ENCODE measurements around the gene SRGAP1.
A peak's percentile ranks its signal among the peaks of the same experiment; 100 is the strongest.

The SRGAP1 gene

GRCh38 chr12:64054079-64054520 is 209.6 kb downstream of the SRGAP1 start (continued):
- TF ChIP-seq PRDM6 (tag by site-specific recombination; IDR thresholded peaks at IDR 0.05) (peak; percentile 95), ZNF302 (tag by site-specific recombination; IDR thresholded peaks at IDR 0.05; ENCODE audit: low read depth) (no peak), ZBTB8A (tag by site-specific recombination; IDR thresholded peaks at IDR 0.05) (peak; percentile 23; the same call in 1 of the 2 replicates), KLF8 (tag by site-specific recombination; IDR thresholded peaks at IDR 0.05) (peak; percentile 52; the same call in 1 of the 2 replicates), ZSCAN30 (tag by site-specific recombination; IDR thresholded peaks at IDR 0.05) (0 out of 2 replicates have a peak, but pooled peaks have one; percentile 34), MEIS1 (CRISPR knock-in tag; IDR thresholded peaks at IDR 0.05; ENCODE audit: borderline replicate concordance) (no peak), TSHZ1 (tag by site-specific recombination; IDR thresholded peaks at IDR 0.05; ENCODE audit: borderline replicate concordance) (no peak; the same call in 1 of the 2 replicates), ZNF514 (tag by site-specific recombination; IDR thresholded peaks at IDR 0.05) (no peak), ZNF610 (tag by site-specific recombination; IDR thresholded peaks at IDR 0.05; ENCODE audit: borderline replicate concordance) (no peak), ZNF362 (tag by site-specific recombination; IDR thresholded peaks at IDR 0.05) (no peak), FEZF1 (tag by site-specific recombination; IDR thresholded peaks at IDR 0.05) (peak; percentile 34; the same call in 1 of the 2 replicates), ZBTB17 (tag by site-specific recombination; IDR thresholded peaks at IDR 0.05) (peak; percentile 73), ZNF776 (tag by site-specific recombination; IDR thresholded peaks at IDR 0.05; ENCODE audit: borderline replicate concordance) (no peak), IKZF3 (tag by site-specific recombination; IDR thresholded peaks at IDR 0.05) (peak; percentile 48; the same call in 1 of the 2 replicates), SP2 (tag by site-specific recombination; IDR thresholded peaks at IDR 0.05) (no peak), OSR2 (tag by site-specific recombination; IDR thresholded peaks at IDR 0.05) (peak; percentile 47; the same call in 1 of the 2 replicates), YY2 (tag by site-specific recombination; IDR thresholded peaks at IDR 0.05) (no peak), ZNF664 (tag by site-specific recombination; IDR thresholded peaks at IDR 0.05) (no peak), ZBTB7A (tag by site-specific recombination; IDR thresholded peaks at IDR 0.05; ENCODE audit: low read depth) (no peak), ZNF830 (tag by site-specific recombination; IDR thresholded peaks at IDR 0.05; ENCODE audit: low read depth) (no peak)
- TF ChIP-seq, protein P1, sequence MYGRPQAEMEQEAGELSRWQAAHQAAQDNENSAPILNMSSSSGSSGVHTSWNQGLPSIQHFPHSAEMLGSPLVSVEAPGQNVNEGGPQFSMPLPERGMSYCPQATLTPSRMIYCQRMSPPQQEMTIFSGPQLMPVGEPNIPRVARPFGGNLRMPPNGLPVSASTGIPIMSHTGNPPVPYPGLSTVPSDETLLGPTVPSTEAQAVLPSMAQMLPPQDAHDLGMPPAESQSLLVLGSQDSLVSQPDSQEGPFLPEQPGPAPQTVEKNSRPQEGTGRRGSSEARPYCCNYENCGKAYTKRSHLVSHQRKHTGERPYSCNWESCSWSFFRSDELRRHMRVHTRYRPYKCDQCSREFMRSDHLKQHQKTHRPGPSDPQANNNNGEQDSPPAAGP (tag by site-specific recombination; IDR thresholded peaks at IDR 0.05) = no peak
- TF ChIP-seq, protein P2, sequence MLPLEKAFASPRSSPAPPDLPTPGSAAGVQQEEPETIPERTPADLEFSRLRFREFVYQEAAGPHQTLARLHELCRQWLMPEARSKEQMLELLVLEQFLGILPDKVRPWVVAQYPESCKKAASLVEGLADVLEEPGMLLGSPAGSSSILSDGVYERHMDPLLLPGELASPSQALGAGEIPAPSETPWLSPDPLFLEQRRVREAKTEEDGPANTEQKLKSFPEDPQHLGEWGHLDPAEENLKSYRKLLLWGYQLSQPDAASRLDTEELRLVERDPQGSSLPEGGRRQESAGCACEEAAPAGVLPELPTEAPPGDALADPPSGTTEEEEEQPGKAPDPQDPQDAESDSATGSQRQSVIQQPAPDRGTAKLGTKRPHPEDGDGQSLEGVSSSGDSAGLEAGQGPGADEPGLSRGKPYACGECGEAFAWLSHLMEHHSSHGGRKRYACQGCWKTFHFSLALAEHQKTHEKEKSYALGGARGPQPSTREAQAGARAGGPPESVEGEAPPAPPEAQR (tag by site-specific recombination; IDR thresholded peaks at IDR 0.05) = no peak
- TF ChIP-seq, protein P3, sequence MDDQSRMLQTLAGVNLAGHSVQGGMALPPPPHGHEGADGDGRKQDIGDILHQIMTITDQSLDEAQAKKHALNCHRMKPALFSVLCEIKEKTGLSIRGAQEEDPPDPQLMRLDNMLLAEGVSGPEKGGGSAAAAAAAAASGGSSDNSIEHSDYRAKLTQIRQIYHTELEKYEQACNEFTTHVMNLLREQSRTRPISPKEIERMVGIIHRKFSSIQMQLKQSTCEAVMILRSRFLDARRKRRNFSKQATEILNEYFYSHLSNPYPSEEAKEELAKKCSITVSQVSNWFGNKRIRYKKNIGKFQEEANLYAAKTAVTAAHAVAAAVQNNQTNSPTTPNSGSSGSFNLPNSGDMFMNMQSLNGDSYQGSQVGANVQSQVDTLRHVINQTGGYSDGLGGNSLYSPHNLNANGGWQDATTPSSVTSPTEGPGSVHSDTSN (CRISPR knock-in tag; IDR thresholded peaks at IDR 0.05) = no peak
- TF ChIP-seq, protein P4, sequence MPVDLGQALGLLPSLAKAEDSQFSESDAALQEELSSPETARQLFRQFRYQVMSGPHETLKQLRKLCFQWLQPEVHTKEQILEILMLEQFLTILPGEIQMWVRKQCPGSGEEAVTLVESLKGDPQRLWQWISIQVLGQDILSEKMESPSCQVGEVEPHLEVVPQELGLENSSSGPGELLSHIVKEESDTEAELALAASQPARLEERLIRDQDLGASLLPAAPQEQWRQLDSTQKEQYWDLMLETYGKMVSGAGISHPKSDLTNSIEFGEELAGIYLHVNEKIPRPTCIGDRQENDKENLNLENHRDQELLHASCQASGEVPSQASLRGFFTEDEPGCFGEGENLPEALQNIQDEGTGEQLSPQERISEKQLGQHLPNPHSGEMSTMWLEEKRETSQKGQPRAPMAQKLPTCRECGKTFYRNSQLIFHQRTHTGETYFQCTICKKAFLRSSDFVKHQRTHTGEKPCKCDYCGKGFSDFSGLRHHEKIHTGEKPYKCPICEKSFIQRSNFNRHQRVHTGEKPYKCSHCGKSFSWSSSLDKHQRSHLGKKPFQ (tag by site-specific recombination; IDR thresholded peaks at IDR 0.05) = peak; percentile 25; the same call in 1 of the 2 replicates
- TF ChIP-seq, protein P5, sequence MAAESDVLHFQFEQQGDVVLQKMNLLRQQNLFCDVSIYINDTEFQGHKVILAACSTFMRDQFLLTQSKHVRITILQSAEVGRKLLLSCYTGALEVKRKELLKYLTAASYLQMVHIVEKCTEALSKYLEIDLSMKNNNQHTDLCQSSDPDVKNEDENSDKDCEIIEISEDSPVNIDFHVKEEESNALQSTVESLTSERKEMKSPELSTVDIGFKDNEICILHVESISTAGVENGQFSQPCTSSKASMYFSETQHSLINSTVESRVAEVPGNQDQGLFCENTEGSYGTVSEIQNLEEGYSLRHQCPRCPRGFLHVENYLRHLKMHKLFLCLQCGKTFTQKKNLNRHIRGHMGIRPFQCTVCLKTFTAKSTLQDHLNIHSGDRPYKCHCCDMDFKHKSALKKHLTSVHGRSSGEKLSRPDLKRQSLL (tag by site-specific recombination; IDR thresholded peaks at IDR 0.05) = no peak
